HepG2 (cell line): ENCODE data around the gene NEURL2. TPM values are rescaled to one million over a fixed set of nuclear protein-coding genes. Genes with fewer than 3 reads are reported as not detected.

Source experiments
- ASH2L ChIP-seq: fragments of 300-600, 200-600 bp; sonication (generic); IDR thresholded peaks from 2 replicates; pipeline ENCODE4 v1.7.0; 2017; ENCODE audit warnings: low read depth, mild to moderate bottlenecking, moderate library complexity, mixed read lengths, low read length; ENCODE audit not compliant: insufficient read length
- CC2D1A ChIP-seq: sonication (generic); formaldehyde crosslinking; IDR thresholded peaks from 2 replicates; pipeline ENCODE4 v1.8.1; 2023; ENCODE audit warnings: mild to moderate bottlenecking, missing genetic modification reagents
- CEBPB ChIP-seq: IDR thresholded peaks from 2 replicates; pipeline ENCODE4 v1.6.1; 2011; ENCODE audit warnings: low read depth, low read length, improper control_type of control experiment, borderline replicate concordance
- CENPT ChIP-seq: sonication (generic); formaldehyde crosslinking; IDR thresholded peaks from 2 replicates; pipeline ENCODE4 v1.8.0; 2022; ENCODE audit warnings: low read depth, mild to moderate bottlenecking, moderate library complexity, missing genetic modification reagents
- GATAD2A ChIP-seq: IDR thresholded peaks from 2 replicates; pipeline ENCODE4 v1.6.1; 2016
- HNRNPL ChIP-seq: fragments of 200-400 bp; formaldehyde crosslinking; IDR thresholded peaks from 2 replicates; pipeline ENCODE4 v1.6.1; 2017; ENCODE audit warnings: mild to moderate bottlenecking, low read depth, low read length
- MED8 ChIP-seq: sonication (generic); formaldehyde crosslinking; IDR thresholded peaks from 2 replicates; pipeline ENCODE4 v1.8.1; 2023; ENCODE audit warnings: mild to moderate bottlenecking, missing genetic modification reagents; ENCODE audit not compliant: insufficient replicate concordance
- MEIS1 ChIP-seq: sonication (generic); formaldehyde crosslinking; IDR thresholded peaks from 2 replicates; pipeline ENCODE4 v1.9.0; 2021; ENCODE audit warnings: mild to moderate bottlenecking, missing genetic modification reagents, moderate library complexity, borderline replicate concordance
- RFX3 ChIP-seq: IDR thresholded peaks from 2 replicates; pipeline ENCODE4 v1.6.1; 2016; ENCODE audit warnings: missing biosample characterization, missing genetic modification reagents
- RXRB ChIP-seq: IDR thresholded peaks from 2 replicates; pipeline ENCODE4 v1.6.1; 2016; ENCODE audit warnings: borderline replicate concordance, missing genetic modification reagents, missing compliant biosample characterization
- TBL1XR1 ChIP-seq: fragments of 150-350 bp; IDR thresholded peaks from 2 replicates; pipeline ENCODE4 v1.6.1; 2014; ENCODE audit warnings: borderline replicate concordance, low read length; ENCODE audit not compliant: partially characterized antibody
- ZFP36L1 ChIP-seq: sonication (generic); formaldehyde crosslinking; IDR thresholded peaks from 2 replicates; pipeline ENCODE4 v1.8.0; 2022; ENCODE audit warnings: mild to moderate bottlenecking, missing genetic modification reagents, moderate library complexity
- ZKSCAN8 ChIP-seq: IDR thresholded peaks from 2 replicates; pipeline ENCODE4 v1.6.1; 2016; ENCODE audit warnings: borderline replicate concordance, missing genetic modification reagents, missing compliant biosample characterization
- ZNF329 ChIP-seq: sonication (generic); formaldehyde crosslinking; IDR thresholded peaks from 2 replicates; pipeline ENCODE4 v1.9.0; 2021; ENCODE audit warnings: low read depth, mild to moderate bottlenecking, missing genetic modification reagents
- ZNF432 ChIP-seq: sonication (generic); formaldehyde crosslinking; IDR thresholded peaks from 2 replicates; pipeline ENCODE4 v1.5.0; 2020; ENCODE audit warnings: missing genetic modification reagents, mild to moderate bottlenecking, borderline replicate concordance
- ZNF790 ChIP-seq: sonication (generic); formaldehyde crosslinking; IDR thresholded peaks from 2 replicates; pipeline ENCODE4 v1.8.0; 2022; ENCODE audit warnings: missing genetic modification reagents, mild to moderate bottlenecking, borderline replicate concordance
- polyA plus RNA-seq, 8 experiments: library from polyadenylated mRNA; depleted of rRNA in 3 of 8; stranded (reverse) in 7 of 8; unstranded in 1 of 8; fragments of >200 nt; fragmentation: Illumina TruSeq in 4 of 8; extraction: Trizol in 4 of 8; gene quantifications; 2 replicates each; pipeline versions ENCODE4 v1.2.1 to v1.2.3, GENCODE V29; 2011 to 2016; ENCODE audit warnings: low read depth in 4 of 8, missing spikeins in 1 of 8, mixed read lengths in 1 of 8; ENCODE audit not compliant: insufficient read depth in 1 of 8
- total RNA-seq, 5 experiments: library from RNA; depleted of rRNA; stranded (reverse); fragments of >200 nt; fragmentation: Illumina TruSeq; extraction: Trizol; gene quantifications; 2 replicates each; pipeline ENCODE4 v1.2.3, GENCODE V29; 2016; ENCODE audit warnings: low read depth in 1 of 5
- TF ChIP-seq, protein P1 (sequence below): sonication (generic); formaldehyde crosslinking; IDR thresholded peaks from 2 replicates; pipeline ENCODE4 v1.9.0; 2022; ENCODE audit warnings: missing genetic modification reagents, mild to moderate bottlenecking, borderline replicate concordance
- TF ChIP-seq, protein P2 (sequence below): sonication (generic); formaldehyde crosslinking; IDR thresholded peaks from 2 replicates; pipeline ENCODE4 v1.8.0; 2022; ENCODE audit warnings: missing genetic modification reagents, mild to moderate bottlenecking, moderate library complexity, borderline replicate concordance
- TF ChIP-seq, protein P3 (sequence below): sonication (generic); formaldehyde crosslinking; IDR thresholded peaks from 2 replicates; pipeline ENCODE4 v1.5.1; 2020; ENCODE audit warnings: mild to moderate bottlenecking, moderate library complexity, missing genetic modification reagents
- TF ChIP-seq, protein P4 (sequence below): sonication (generic); formaldehyde crosslinking; IDR thresholded peaks from 2 replicates; pipeline ENCODE4 v1.8.0; 2022; ENCODE audit warnings: missing genetic modification reagents, mild to moderate bottlenecking, inconsistent platforms, borderline replicate concordance

Gene NEURL2
- total and polyA plus RNA-seq, 2 of the 13 experiments (the other 11 are each of a cell fraction or from before 2014, with no cell fraction given): 7.2 to 9.7 TPM

DNA sequence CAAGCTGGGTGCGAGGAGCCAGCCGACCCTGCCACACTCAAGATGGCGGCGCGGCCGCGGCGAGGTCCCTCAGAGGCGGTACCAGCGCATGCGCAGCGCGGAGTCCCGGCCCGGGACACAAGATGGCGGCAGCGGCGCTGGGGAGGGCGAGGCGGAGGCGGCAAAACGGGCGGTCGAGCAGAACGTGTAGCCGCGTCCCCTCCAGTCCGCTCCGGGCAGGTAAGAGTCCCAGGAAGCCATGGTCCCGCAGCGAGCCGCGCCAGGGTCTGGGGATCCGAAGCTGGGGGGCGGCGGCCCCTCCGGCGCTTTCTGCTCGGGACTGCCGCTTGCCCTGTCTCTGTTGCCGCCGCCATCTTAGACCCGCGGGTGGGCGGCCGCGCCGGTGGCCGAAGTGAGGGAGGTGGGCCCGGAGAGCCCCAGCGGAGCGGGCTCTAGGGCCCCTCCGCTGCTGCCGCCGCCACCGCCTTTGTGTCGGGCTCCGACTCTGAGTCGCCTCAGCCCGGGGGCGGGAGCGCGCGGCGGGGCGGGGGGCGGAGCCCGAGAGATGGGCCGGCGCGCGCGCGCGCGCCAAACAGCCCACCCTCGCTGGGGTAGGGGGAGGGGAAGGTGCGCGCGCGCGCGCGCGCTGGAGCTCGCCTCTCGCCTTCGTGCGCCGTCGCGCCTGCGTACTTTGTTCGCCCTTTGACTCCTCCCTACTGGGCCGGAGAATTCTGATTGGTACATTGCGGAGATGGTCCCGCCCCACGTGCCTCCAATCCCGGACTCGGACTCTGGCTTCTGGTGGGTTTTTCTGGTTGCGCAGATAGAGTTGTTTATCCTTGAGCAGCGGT lies 43.8 kb upstream of the NEURL2 start, which contains the start of gene PCIF1 (continued):
- peak; percentile 96; the same call in 1 of the 2 replicates for TF ChIP-seq ZNF790 (CRISPR knock-in tag)
- TF ChIP-seq HNRNPL: peak; percentile 58; the same call in 1 of the 2 replicates
- TF ChIP-seq, protein P1, sequence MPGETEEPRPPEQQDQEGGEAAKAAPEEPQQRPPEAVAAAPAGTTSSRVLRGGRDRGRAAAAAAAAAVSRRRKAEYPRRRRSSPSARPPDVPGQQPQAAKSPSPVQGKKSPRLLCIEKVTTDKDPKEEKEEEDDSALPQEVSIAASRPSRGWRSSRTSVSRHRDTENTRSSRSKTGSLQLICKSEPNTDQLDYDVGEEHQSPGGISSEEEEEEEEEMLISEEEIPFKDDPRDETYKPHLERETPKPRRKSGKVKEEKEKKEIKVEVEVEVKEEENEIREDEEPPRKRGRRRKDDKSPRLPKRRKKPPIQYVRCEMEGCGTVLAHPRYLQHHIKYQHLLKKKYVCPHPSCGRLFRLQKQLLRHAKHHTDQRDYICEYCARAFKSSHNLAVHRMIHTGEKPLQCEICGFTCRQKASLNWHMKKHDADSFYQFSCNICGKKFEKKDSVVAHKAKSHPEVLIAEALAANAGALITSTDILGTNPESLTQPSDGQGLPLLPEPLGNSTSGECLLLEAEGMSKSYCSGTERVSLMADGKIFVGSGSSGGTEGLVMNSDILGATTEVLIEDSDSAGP (CRISPR knock-in tag): peak; percentile 90
- TF ChIP-seq CC2D1A (CRISPR knock-in tag): no peak
- TF ChIP-seq MEIS1 (CRISPR knock-in tag): peak; percentile 90; the same call in 1 of the 2 replicates
- TF ChIP-seq RXRB (CRISPR knock-in tag): peak; percentile 44; the same call in 1 of the 2 replicates
- peak; percentile 23; the same call in 1 of the 2 replicates for TF ChIP-seq ZFP36L1
- peak; percentile 92 for TF ChIP-seq ASH2L
- peak; percentile 95 for TF ChIP-seq CENPT
- no peak; the same call in 1 of the 2 replicates for TF ChIP-seq RFX3 (CRISPR knock-in tag)
- TF ChIP-seq MED8: peak; percentile 98
- TF ChIP-seq GATAD2A (CRISPR knock-in tag): no peak; the same call in 1 of the 2 replicates
- TF ChIP-seq ZKSCAN8 (CRISPR knock-in tag): peak; percentile 92
- peak; percentile 33; the same call in 1 of the 2 replicates for TF ChIP-seq CEBPB
- TF ChIP-seq, protein P2, sequence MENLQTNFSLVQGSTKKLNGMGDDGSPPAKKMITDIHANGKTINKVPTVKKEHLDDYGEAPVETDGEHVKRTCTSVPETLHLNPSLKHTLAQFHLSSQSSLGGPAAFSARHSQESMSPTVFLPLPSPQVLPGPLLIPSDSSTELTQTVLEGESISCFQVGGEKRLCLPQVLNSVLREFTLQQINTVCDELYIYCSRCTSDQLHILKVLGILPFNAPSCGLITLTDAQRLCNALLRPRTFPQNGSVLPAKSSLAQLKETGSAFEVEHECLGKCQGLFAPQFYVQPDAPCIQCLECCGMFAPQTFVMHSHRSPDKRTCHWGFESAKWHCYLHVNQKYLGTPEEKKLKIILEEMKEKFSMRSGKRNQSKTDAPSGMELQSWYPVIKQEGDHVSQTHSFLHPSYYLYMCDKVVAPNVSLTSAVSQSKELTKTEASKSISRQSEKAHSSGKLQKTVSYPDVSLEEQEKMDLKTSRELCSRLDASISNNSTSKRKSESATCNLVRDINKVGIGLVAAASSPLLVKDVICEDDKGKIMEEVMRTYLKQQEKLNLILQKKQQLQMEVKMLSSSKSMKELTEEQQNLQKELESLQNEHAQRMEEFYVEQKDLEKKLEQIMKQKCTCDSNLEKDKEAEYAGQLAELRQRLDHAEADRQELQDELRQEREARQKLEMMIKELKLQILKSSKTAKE (CRISPR knock-in tag): peak; percentile 73; the same call in 1 of the 2 replicates
- peak; percentile 85; the same call in 1 of the 2 replicates for TF ChIP-seq ZNF329
- TF ChIP-seq, protein P3, sequence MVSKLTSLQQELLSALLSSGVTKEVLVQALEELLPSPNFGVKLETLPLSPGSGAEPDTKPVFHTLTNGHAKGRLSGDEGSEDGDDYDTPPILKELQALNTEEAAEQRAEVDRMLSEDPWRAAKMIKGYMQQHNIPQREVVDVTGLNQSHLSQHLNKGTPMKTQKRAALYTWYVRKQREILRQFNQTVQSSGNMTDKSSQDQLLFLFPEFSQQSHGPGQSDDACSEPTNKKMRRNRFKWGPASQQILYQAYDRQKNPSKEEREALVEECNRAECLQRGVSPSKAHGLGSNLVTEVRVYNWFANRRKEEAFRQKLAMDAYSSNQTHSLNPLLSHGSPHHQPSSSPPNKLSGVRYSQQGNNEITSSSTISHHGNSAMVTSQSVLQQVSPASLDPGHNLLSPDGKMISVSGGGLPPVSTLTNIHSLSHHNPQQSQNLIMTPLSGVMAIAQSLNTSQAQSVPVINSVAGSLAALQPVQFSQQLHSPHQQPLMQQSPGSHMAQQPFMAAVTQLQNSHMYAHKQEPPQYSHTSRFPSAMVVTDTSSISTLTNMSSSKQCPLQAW: no peak; the same call in none of the 2 replicates
- no peak for TF ChIP-seq ZNF432 (CRISPR knock-in tag)
- TF ChIP-seq, protein P4, sequence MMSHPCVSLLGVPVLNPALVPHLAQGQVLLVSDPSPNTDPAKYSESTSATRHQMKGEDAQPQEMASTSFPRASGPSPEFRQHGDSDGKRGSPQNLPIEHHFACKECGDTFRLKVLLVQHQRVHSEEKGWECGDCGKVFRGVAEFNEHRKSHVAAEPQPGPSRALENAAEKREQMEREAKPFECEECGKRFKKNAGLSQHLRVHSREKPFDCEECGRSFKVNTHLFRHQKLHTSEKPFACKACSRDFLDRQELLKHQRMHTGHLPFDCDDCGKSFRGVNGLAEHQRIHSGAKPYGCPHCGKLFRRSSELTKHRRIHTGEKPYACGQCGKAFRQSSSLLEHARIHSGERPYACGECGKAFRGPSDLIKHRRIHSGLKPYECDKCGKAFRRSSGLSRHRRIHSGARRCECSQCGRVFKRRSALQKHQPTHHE: peak; percentile 78
- peak; percentile 13 for TF ChIP-seq TBL1XR1
